Mesothelial cell of epicardium (in vitro differentiated cells): ENCODE results near the gene FTL. TPM values are rescaled to one million over a fixed set of nuclear protein-coding genes. Genes with fewer than 3 reads are reported as not detected.
A peak's percentile ranks its signal among the peaks of the same experiment; 100 is the strongest.

ENCODE experiments used
- DNase-seq, 2 experiments: peaks; one replicate each; pipeline ENCODE4 v3.0.0; 2021; ENCODE audit warnings: low spot score in 2 of 2; ENCODE audit not compliant: unreplicated experiment in 2 of 2
- H3K27ac Mint-ChIP-seq: 2 replicates; pipeline ENCODE4 v1.8.0; 2021; ENCODE audit warnings: mixed read lengths
- H3K27me3 Mint-ChIP-seq: 2 replicates; pipeline ENCODE4 v1.8.0; 2021; ENCODE audit warnings: low read depth, mixed read lengths
- H3K36me3 Mint-ChIP-seq: 2 replicates; pipeline ENCODE4 v1.8.0; 2021; ENCODE audit warnings: mixed read lengths
- H3K4me1 Mint-ChIP-seq: 2 replicates; pipeline ENCODE4 v1.8.0; 2021; ENCODE audit warnings: mixed read lengths
- H3K4me3 Mint-ChIP-seq: 2 replicates; pipeline ENCODE4 v1.8.0; 2021; ENCODE audit warnings: mild to moderate bottlenecking, moderate library complexity, mixed read lengths
- H3K9me3 Mint-ChIP-seq: 2 replicates; pipeline ENCODE4 v1.8.0; 2021; ENCODE audit warnings: mixed read lengths
- CTCF ChIP-seq: fragments of 200-600 bp; sonication (generic); IDR thresholded peaks from one replicate; pipeline ENCODE4 v1.5.0; 2021; ENCODE audit warnings: antibody characterized with exemption; ENCODE audit not compliant: unreplicated experiment
- total RNA-seq: library from RNA; stranded (reverse); gene quantifications from 3 replicates; pipeline ENCODE4 v1.2.1, GENCODE V29; 2021

Gene FTL
- total RNA-seq, 1 donor from 2014 or later, result 1,064 TPM

GRCh38 chr19:48928164-48929025, 36.7 kb upstream of the FTL start:
- no peak for TF ChIP-seq CTCF
- H3K4me3 Mint-ChIP-seq, result no peak overlapping the region
- H3K4me1 Mint-ChIP-seq, result peaks cover 11% of the 10 kb centered on the region
- no peaks in the 10 kb centered on the region for H3K9me3 Mint-ChIP-seq
- H3K36me3 Mint-ChIP-seq, result peaks cover 2% of the 10 kb centered on the region
- H3K27me3 Mint-ChIP-seq, result peaks cover 5% of the 10 kb centered on the region
- no peak overlapping the region for H3K27ac Mint-ChIP-seq
- no peak for DNase-seq

GRCh38 chr19:48933382-48933932, 31.7 kb upstream of the FTL start, which contains the start of gene DHDH:
DHDH (plus strand) TSS chr19:48933699; CDS start chr19:48933722, 23 bp downstream.
- Mint-ChIP-seq H3K4me1 (peaks cover 18% of the 10 kb centered on the region), H3K9me3 (no peaks in the 10 kb centered on the region), H3K4me3 (peak within 1 kb of the TSS; percentile 82), H3K36me3 (peaks cover 3% of the 10 kb centered on the region), H3K27me3 (peaks cover 5% of the 10 kb centered on the region), H3K27ac (peak within 1 kb of the TSS; percentile 90)
- no peak for TF ChIP-seq CTCF
- peak; percentile 61 to 84 for DNase-seq

GRCh38 chr19:48934837-48935236, 30.3 kb upstream of the FTL start:
- no peak for DNase-seq
- no peak overlapping the region for H3K4me3 Mint-ChIP-seq

GRCh38 chr19:48935864-48936263, 29.2 kb upstream of the FTL start:
- H3K9me3 Mint-ChIP-seq, result no peaks in the 10 kb centered on the region
- peaks cover 17% of the 10 kb centered on the region for H3K36me3 Mint-ChIP-seq
- DNase-seq, result no peak
- H3K4me1 Mint-ChIP-seq, result peaks cover 18% of the 10 kb centered on the region
- H3K4me3 Mint-ChIP-seq, result no peak overlapping the region
- no peak for TF ChIP-seq CTCF
- H3K27me3 Mint-ChIP-seq, result peaks cover 5% of the 10 kb centered on the region
- H3K27ac Mint-ChIP-seq, result no peak overlapping the region

More at GRCh38 chr19:48934837-48935236, 30.3 kb upstream of the FTL start:
- Mint-ChIP-seq H3K27ac (peak overlapping the region; percentile 67), H3K27me3 (peaks cover 5% of the 10 kb centered on the region), H3K4me1 (peaks cover 18% of the 10 kb centered on the region), H3K9me3 (no peaks in the 10 kb centered on the region), H3K36me3 (peaks cover 11% of the 10 kb centered on the region)
- TF ChIP-seq CTCF, result no peak

GRCh38 chr19:48938256-48938655, 26.9 kb upstream of the FTL start:
- peaks cover 2% of the 10 kb centered on the region for H3K27me3 Mint-ChIP-seq
- DNase-seq, result no peak
- no peak overlapping the region for H3K4me3 Mint-ChIP-seq
- peaks cover 25% of the 10 kb centered on the region for H3K36me3 Mint-ChIP-seq
- H3K4me1 Mint-ChIP-seq, result peaks cover 16% of the 10 kb centered on the region
- no peak overlapping the region for H3K27ac Mint-ChIP-seq
- no peak for TF ChIP-seq CTCF
- peaks cover 5% of the 10 kb centered on the region for H3K9me3 Mint-ChIP-seq
